HepG2 (cell line): Measurements from ENCODE around the gene LSMEM2. TPM values are rescaled to one million over a fixed set of nuclear protein-coding genes. Genes with fewer than 3 reads are reported as not detected.

ENCODE experiments used
- AKAP8 ChIP-seq: sonication (generic); formaldehyde crosslinking; IDR thresholded peaks from 2 replicates; pipeline ENCODE4 v1.5.1; 2020; ENCODE audit warnings: mild to moderate bottlenecking, missing genetic modification reagents
- CBX1 ChIP-seq: IDR thresholded peaks from one replicate; pipeline ENCODE4 v1.6.1; 2016; ENCODE audit warnings: antibody characterized with exemption, low read depth
- CEBPZ ChIP-seq: IDR thresholded peaks from 2 replicates; pipeline ENCODE4 v1.6.1; 2012; ENCODE audit warnings: low read length, improper control_type of control experiment
- ELF3 ChIP-seq: IDR thresholded peaks from 2 replicates; pipeline ENCODE4 v1.6.1; 2016; ENCODE audit warnings: missing genetic modification reagents, missing compliant biosample characterization
- ETV6 ChIP-seq: sonication (generic); formaldehyde crosslinking; conservative IDR thresholded peaks from 2 replicates; pipeline ENCODE4 v1.4.0; 2020; ENCODE audit warnings: missing genetic modification reagents
- FOXK1 ChIP-seq: sonication (generic); formaldehyde crosslinking; IDR thresholded peaks from 2 replicates; pipeline ENCODE4 v1.4.0; 2020; ENCODE audit warnings: low read depth, missing genetic modification reagents, borderline replicate concordance
- KDM1A ChIP-seq: IDR thresholded peaks from 2 replicates; pipeline ENCODE4 v1.6.1; 2016; ENCODE audit warnings: missing compliant biosample characterization
- KDM5A ChIP-seq: fragments of 200-600 bp; sonication (generic); IDR thresholded peaks from 2 replicates; pipeline ENCODE4 v1.7.0; 2018; ENCODE audit warnings: antibody characterized with exemption, mild to moderate bottlenecking, low read length, borderline replicate concordance
- MTF2 ChIP-seq: sonication (generic); formaldehyde crosslinking; IDR thresholded peaks from 2 replicates; pipeline ENCODE4 v1.5.0; 2020; ENCODE audit warnings: missing genetic modification reagents, borderline replicate concordance
- RAD51 ChIP-seq: fragments of 450-650 bp; IDR thresholded peaks from 2 replicates; pipeline ENCODE4 v1.6.1; 2016; ENCODE audit warnings: borderline replicate concordance
- SAFB2 ChIP-seq: sonication (generic); formaldehyde crosslinking; IDR thresholded peaks from 2 replicates; pipeline ENCODE4 v1.5.1; 2020; ENCODE audit warnings: missing genetic modification reagents, low read depth, mild to moderate bottlenecking, borderline replicate concordance
- STAG1 ChIP-seq: sonication (generic); formaldehyde crosslinking; IDR thresholded peaks from 2 replicates; pipeline ENCODE4 v1.4.0; 2020; ENCODE audit warnings: missing genetic modification reagents
- U2AF1 ChIP-seq: fragments of 200-400 bp; formaldehyde crosslinking; optimal IDR thresholded peaks from 2 replicates; pipeline ENCODE3; 2017; ENCODE audit warnings: mild to moderate bottlenecking, low read depth, low read length
- WIZ ChIP-seq: sonication (generic); formaldehyde crosslinking; IDR thresholded peaks from 2 replicates; pipeline ENCODE4 v1.5.1; 2020; ENCODE audit warnings: mild to moderate bottlenecking, missing genetic modification reagents
- ZNF234 ChIP-seq: sonication (generic); formaldehyde crosslinking; conservative IDR thresholded peaks from 2 replicates; pipeline ENCODE4 v1.5.1; 2020; ENCODE audit warnings: mild to moderate bottlenecking, missing genetic modification reagents
- polyA plus RNA-seq, 8 experiments: library from polyadenylated mRNA; depleted of rRNA in 3 of 8; stranded (reverse) in 7 of 8; unstranded in 1 of 8; fragments of >200 nt; fragmentation: Illumina TruSeq in 4 of 8; extraction: Trizol in 4 of 8; gene quantifications; 2 replicates each; pipeline versions ENCODE4 v1.2.1 to v1.2.3, GENCODE V29; 2011 to 2016; ENCODE audit warnings: low read depth in 4 of 8, missing spikeins in 1 of 8, mixed read lengths in 1 of 8; ENCODE audit not compliant: insufficient read depth in 1 of 8
- total RNA-seq, 5 experiments: library from RNA; depleted of rRNA; stranded (reverse); fragments of >200 nt; fragmentation: Illumina TruSeq; extraction: Trizol; gene quantifications; 2 replicates each; pipeline ENCODE4 v1.2.3, GENCODE V29; 2016; ENCODE audit warnings: low read depth in 1 of 5
- TF ChIP-seq, protein P1 (sequence below): sonication (generic); formaldehyde crosslinking; IDR thresholded peaks from 2 replicates; pipeline ENCODE4 v1.5.0; 2020; ENCODE audit warnings: mild to moderate bottlenecking, missing genetic modification reagents
- TF ChIP-seq, protein P2 (sequence below): sonication (generic); formaldehyde crosslinking; IDR thresholded peaks from 2 replicates; pipeline ENCODE4 v1.8.1; 2023; ENCODE audit warnings: mild to moderate bottlenecking, missing genetic modification reagents
- TF ChIP-seq, protein P3 (sequence below): sonication (generic); formaldehyde crosslinking; IDR thresholded peaks from 2 replicates; pipeline ENCODE4 v1.4.0; 2020; ENCODE audit warnings: missing genetic modification reagents, borderline replicate concordance

LSMEM2 gene
- total and polyA plus RNA-seq, 2 of the 13 experiments (the other 11 are each of a cell fraction or from before 2014, with no cell fraction given) = 0.07 to 0.41 TPM

DNA sequence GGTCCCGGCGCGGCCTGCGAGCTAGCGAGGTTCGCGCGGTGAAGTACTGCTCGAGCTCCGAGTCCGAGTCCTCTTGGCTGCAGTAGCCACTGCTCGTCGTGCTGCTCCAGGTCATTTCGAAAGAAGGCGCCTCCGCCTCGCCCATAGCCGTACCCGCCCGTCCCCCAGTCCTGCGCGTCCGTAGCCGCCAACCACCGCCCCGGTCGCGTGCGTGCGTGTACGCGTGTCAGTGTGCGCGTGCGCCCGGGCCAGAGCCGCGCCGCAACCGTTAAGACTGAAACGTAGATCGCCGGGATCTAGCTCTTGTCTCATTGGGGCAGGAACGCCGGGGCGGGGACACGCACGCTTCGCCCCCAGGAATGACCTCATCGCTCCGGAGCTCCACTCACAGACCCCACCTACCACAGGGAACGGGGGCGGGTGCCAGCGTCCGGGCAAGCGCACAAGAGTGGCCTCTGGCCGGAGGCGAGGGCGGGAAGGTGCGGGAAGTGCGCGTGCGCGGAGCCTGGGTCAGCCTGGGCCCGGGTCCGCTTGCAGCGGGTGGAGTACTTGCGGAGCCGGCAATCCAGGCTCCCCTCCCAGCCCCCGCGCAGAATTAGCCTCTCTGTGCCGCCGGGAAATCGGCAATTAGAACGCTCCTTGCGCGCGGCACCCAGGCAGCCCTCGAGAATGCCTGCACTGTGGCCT is 58.4 kb downstream of the LSMEM2 start (continued):
- TF ChIP-seq, protein P1, sequence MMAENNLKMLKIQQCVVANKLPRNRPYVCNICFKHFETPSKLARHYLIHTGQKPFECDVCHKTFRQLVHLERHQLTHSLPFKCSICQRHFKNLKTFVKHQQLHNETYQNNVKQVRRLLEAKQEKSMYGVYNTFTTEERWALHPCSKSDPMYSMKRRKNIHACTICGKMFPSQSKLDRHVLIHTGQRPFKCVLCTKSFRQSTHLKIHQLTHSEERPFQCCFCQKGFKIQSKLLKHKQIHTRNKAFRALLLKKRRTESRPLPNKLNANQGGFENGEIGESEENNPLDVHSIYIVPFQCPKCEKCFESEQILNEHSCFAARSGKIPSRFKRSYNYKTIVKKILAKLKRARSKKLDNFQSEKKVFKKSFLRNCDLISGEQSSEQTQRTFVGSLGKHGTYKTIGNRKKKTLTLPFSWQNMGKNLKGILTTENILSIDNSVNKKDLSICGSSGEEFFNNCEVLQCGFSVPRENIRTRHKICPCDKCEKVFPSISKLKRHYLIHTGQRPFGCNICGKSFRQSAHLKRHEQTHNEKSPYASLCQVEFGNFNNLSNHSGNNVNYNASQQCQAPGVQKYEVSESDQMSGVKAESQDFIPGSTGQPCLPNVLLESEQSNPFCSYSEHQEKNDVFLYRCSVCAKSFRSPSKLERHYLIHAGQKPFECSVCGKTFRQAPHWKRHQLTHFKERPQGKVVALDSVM (CRISPR knock-in tag) = 0 out of 2 replicates have a peak, but pooled peaks have one; percentile 15
- TF ChIP-seq CEBPZ (no peak), SAFB2 (CRISPR knock-in tag) (peak; percentile 66; the same call in 1 of the 2 replicates), ELF3 (CRISPR knock-in tag) (peak; percentile 55), WIZ (CRISPR knock-in tag) (peak; percentile 22; the same call in 1 of the 2 replicates), RAD51 (no peak), MTF2 (CRISPR knock-in tag) (0 out of 2 replicates have a peak, but pooled peaks have one; percentile 62), CBX1 (no peak), STAG1 (CRISPR knock-in tag) (no peak), ZNF234 (no peak), AKAP8 (CRISPR knock-in tag) (0 out of 2 replicates have a peak, but pooled peaks have one; percentile 52), KDM5A (no peak; the same call in 1 of the 2 replicates), U2AF1 (no peak), ETV6 (CRISPR knock-in tag) (no peak), KDM1A (CRISPR knock-in tag) (no peak), FOXK1 (peak; percentile 27; the same call in 1 of the 2 replicates)
- TF ChIP-seq, protein P2, sequence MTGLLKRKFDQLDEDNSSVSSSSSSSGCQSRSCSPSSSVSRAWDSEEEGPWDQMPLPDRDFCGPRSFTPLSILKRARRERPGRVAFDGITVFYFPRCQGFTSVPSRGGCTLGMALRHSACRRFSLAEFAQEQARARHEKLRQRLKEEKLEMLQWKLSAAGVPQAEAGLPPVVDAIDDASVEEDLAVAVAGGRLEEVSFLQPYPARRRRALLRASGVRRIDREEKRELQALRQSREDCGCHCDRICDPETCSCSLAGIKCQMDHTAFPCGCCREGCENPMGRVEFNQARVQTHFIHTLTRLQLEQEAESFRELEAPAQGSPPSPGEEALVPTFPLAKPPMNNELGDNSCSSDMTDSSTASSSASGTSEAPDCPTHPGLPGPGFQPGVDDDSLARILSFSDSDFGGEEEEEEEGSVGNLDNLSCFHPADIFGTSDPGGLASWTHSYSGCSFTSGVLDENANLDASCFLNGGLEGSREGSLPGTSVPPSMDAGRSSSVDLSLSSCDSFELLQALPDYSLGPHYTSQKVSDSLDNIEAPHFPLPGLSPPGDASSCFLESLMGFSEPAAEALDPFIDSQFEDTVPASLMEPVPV = peak; percentile 84
- TF ChIP-seq, protein P3, sequence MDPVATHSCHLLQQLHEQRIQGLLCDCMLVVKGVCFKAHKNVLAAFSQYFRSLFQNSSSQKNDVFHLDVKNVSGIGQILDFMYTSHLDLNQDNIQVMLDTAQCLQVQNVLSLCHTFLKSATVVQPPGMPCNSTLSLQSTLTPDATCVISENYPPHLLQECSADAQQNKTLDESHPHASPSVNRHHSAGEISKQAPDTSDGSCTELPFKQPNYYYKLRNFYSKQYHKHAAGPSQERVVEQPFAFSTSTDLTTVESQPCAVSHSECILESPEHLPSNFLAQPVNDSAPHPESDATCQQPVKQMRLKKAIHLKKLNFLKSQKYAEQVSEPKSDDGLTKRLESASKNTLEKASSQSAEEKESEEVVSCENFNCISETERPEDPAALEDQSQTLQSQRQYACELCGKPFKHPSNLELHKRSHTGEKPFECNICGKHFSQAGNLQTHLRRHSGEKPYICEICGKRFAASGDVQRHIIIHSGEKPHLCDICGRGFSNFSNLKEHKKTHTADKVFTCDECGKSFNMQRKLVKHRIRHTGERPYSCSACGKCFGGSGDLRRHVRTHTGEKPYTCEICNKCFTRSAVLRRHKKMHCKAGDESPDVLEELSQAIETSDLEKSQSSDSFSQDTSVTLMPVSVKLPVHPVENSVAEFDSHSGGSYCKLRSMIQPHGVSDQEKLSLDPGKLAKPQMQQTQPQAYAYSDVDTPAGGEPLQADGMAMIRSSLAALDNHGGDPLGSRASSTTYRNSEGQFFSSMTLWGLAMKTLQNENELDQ = no peak
